K562 (cell line): ENCODE results near the gene HRNR. TPM values are rescaled to one million over a fixed set of nuclear protein-coding genes. Genes with fewer than 3 reads are reported as not detected.
A peak's percentile ranks its signal among the peaks of the same experiment; 100 is the strongest.

ENCODE experiments used
- BRD4 ChIP-seq: fragments of 200-600 bp; sonication (generic); IDR thresholded peaks from 2 replicates; pipeline ENCODE4 v1.6.1; 2017; ENCODE audit warnings: inconsistent platforms
- CBFA2T2 ChIP-seq: fragments of 450-650 bp; conservative IDR thresholded peaks from 2 replicates; pipeline ENCODE4 v1.6.1; 2017; ENCODE audit warnings: mild to moderate bottlenecking
- CREM ChIP-seq: IDR thresholded peaks from 2 replicates; pipeline ENCODE4 v1.6.1; 2014; ENCODE audit warnings: antibody characterized with exemption, low read depth
- FOXP1 ChIP-seq: sonication (generic); formaldehyde crosslinking; IDR thresholded peaks from 2 replicates; pipeline ENCODE4 v1.8.0; 2022; ENCODE audit warnings: mild to moderate bottlenecking, missing genetic modification reagents
- L3MBTL2 ChIP-seq: fragments of 450-650 bp; IDR thresholded peaks from 2 replicates; pipeline ENCODE4 v1.6.1; 2016; ENCODE audit warnings: mild to moderate bottlenecking, moderate library complexity
- TAF7 ChIP-seq: fragments of 450-650 bp; IDR thresholded peaks from 2 replicates; pipeline ENCODE4 v1.6.1; 2016; ENCODE audit warnings: missing genetic modification characterization, missing compliant biosample characterization
- ZBTB7A ChIP-seq: IDR thresholded peaks from 2 replicates; pipeline ENCODE4 v1.6.1; 2011; ENCODE audit warnings: low read depth, mild to moderate bottlenecking, low read length, moderate library complexity, borderline replicate concordance; ENCODE audit not compliant: control insufficient read depth
- ZNF586 ChIP-seq: fragments of 450-650 bp; formaldehyde crosslinking; conservative IDR thresholded peaks from 2 replicates; pipeline ENCODE4 v1.4.0; 2020; ENCODE audit warnings: mild to moderate bottlenecking, moderate library complexity
- ZNF589 ChIP-seq: fragments of 200-800 bp; sonication (Bioruptor generic); IDR thresholded peaks from 2 replicates; pipeline ENCODE4 v1.6.1; 2016; ENCODE audit warnings: low read depth, missing genetic modification characterization, missing compliant biosample characterization
- polyA plus RNA-seq, 8 experiments: library from polyadenylated mRNA; depleted of rRNA in 4 of 8; stranded (reverse) in 5 of 8; unstranded in 3 of 8; fragments of >200 nt; fragmentation: Nextera tagmentation in 2 of 8; fragmentation: Illumina TruSeq in 1 of 8; extraction: Ambion mirVana in 2 of 8; extraction: Trizol in 1 of 8; gene quantifications; 2 replicates each; pipeline versions ENCODE4 v1.2.1 to v1.2.3, GENCODE V29; 2011 to 2014; ENCODE audit warnings: inconsistent platforms in 1 of 8, missing spikeins in 1 of 8
- total RNA-seq, 7 experiments: library from RNA; depleted of rRNA in 6 of 7; stranded (reverse); fragments of >200 nt in 6 of 7; fragmentation: Illumina TruSeq in 2 of 7; extraction: Trizol in 2 of 7; gene quantifications; 2 replicates each; pipeline versions ENCODE4 v1.2.1 to v1.2.3, GENCODE V29; 2011 to 2021; ENCODE audit warnings: low replicate concordance in 1 of 7
- TF ChIP-seq, protein P1 (sequence below), 2 experiments: fragments of 450-650 bp; formaldehyde crosslinking in 1 of 2; IDR thresholded peaks; 2 replicates each; pipeline versions ENCODE4 v1.4.0 to v1.6.1; 2014 to 2020; ENCODE audit warnings: mild to moderate bottlenecking in 2 of 2, borderline replicate concordance in 1 of 2, low read depth in 1 of 2
- TF ChIP-seq, protein P2 (sequence below), 2 experiments: fragments of 450-650 bp in 1 of 2; sonication (generic) in 1 of 2; formaldehyde crosslinking in 1 of 2; IDR thresholded peaks in 1 of 2; conservative IDR thresholded peaks in 1 of 2; 2 replicates each; pipeline versions ENCODE4 v1.6.1 to v1.8.1; 2016 to 2023; ENCODE audit warnings: mild to moderate bottlenecking in 2 of 2, moderate library complexity in 2 of 2, inconsistent platforms in 1 of 2, missing genetic modification reagents in 1 of 2
- TF ChIP-seq, protein P3 (sequence below): fragments of 250-450 bp; sonication (Bioruptor Pico); IDR thresholded peaks from 2 replicates; pipeline ENCODE4 v1.5.0; 2020; ENCODE audit warnings: mild to moderate bottlenecking
- TF ChIP-seq, protein P4 (sequence below), 2 experiments: IDR thresholded peaks; 2 replicates each; pipeline ENCODE4 v1.6.1; 2012; ENCODE audit warnings: improper control_type of control experiment in 2 of 2, low read depth in 2 of 2, low read length in 2 of 2, borderline replicate concordance in 1 of 2

The HRNR gene
- total and polyA plus RNA-seq, 9 of the 15 experiments (the other 6 are each of a cell fraction or from before 2014, with no cell fraction given) = not detected

DNA sequence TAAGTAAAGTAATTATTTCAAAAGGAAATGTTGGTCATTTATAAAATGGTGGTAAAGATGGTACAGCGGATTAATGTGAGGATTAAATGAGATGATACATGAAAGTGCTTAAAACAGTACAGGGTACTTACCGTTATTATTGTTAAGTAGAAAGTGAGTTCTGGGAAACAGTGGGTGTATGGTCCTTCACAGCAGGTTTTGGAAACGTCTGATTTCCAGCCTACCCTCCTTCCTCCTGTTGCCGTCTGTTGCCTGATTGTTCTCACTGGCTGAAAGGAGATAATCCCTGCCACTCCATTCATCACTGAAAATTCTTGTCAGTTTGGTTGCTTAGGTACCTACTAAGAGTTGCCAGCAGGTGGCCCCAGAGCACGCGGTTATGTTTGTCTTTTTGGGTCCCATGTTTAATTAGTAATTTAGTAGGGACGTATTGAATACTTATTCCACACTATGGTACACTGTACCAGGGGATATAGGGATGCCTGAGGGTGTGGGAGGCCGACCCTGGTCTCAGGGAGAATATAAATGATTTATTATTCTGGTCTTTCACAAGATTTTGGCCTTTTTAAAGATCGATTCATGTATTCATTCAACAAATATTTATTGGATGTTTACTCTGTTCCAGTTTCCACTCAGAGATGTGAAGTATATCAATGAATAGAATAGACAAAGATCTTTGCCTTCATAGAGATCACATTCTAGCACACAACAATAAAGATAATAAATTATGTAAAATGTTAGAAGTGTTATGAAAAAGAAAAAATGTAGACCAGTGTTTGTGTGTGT is 34.1 kb downstream of the HRNR start (continued):
- TF ChIP-seq, protein P1, sequence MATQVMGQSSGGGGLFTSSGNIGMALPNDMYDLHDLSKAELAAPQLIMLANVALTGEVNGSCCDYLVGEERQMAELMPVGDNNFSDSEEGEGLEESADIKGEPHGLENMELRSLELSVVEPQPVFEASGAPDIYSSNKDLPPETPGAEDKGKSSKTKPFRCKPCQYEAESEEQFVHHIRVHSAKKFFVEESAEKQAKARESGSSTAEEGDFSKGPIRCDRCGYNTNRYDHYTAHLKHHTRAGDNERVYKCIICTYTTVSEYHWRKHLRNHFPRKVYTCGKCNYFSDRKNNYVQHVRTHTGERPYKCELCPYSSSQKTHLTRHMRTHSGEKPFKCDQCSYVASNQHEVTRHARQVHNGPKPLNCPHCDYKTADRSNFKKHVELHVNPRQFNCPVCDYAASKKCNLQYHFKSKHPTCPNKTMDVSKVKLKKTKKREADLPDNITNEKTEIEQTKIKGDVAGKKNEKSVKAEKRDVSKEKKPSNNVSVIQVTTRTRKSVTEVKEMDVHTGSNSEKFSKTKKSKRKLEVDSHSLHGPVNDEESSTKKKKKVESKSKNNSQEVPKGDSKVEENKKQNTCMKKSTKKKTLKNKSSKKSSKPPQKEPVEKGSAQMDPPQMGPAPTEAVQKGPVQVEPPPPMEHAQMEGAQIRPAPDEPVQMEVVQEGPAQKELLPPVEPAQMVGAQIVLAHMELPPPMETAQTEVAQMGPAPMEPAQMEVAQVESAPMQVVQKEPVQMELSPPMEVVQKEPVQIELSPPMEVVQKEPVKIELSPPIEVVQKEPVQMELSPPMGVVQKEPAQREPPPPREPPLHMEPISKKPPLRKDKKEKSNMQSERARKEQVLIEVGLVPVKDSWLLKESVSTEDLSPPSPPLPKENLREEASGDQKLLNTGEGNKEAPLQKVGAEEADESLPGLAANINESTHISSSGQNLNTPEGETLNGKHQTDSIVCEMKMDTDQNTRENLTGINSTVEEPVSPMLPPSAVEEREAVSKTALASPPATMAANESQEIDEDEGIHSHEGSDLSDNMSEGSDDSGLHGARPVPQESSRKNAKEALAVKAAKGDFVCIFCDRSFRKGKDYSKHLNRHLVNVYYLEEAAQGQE (IDR thresholded peaks at IDR 0.05; ENCODE audit: borderline replicate concordance) = peak; percentile 65; the same call in 1 of the 2 replicates
- TF ChIP-seq, protein P1 (CRISPR knock-in tag; IDR thresholded peaks at IDR 0.05; ENCODE audit: low read depth) = no peak
- no peak for TF ChIP-seq L3MBTL2
- TF ChIP-seq ZBTB7A = no peak
- no peak for TF ChIP-seq BRD4
- TF ChIP-seq CREM = no peak
- TF ChIP-seq ZNF586 (CRISPR knock-in tag) = no peak
- TF ChIP-seq, protein P2, sequence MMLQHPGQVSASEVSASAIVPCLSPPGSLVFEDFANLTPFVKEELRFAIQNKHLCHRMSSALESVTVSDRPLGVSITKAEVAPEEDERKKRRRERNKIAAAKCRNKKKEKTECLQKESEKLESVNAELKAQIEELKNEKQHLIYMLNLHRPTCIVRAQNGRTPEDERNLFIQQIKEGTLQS (IDR thresholded peaks at IDR 0.05) = no peak
- TF ChIP-seq, protein P2 (CRISPR knock-in tag; conservative IDR thresholded peaks at IDR 0.05) = no peak
- TF ChIP-seq, protein P3, sequence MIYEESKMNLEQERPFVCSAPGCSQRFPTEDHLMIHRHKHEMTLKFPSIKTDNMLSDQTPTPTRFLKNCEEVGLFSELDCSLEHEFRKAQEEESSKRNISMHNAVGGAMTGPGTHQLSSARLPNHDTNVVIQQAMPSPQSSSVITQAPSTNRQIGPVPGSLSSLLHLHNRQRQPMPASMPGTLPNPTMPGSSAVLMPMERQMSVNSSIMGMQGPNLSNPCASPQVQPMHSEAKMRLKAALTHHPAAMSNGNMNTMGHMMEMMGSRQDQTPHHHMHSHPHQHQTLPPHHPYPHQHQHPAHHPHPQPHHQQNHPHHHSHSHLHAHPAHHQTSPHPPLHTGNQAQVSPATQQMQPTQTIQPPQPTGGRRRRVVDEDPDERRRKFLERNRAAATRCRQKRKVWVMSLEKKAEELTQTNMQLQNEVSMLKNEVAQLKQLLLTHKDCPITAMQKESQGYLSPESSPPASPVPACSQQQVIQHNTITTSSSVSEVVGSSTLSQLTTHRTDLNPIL = no peak
- 0 out of 2 replicates have a peak, but pooled peaks have one; percentile 28 for TF ChIP-seq CBFA2T2
- TF ChIP-seq ZNF589 (CRISPR knock-in tag) = no peak
- no peak for TF ChIP-seq FOXP1 (CRISPR knock-in tag)
- TF ChIP-seq, protein P4, sequence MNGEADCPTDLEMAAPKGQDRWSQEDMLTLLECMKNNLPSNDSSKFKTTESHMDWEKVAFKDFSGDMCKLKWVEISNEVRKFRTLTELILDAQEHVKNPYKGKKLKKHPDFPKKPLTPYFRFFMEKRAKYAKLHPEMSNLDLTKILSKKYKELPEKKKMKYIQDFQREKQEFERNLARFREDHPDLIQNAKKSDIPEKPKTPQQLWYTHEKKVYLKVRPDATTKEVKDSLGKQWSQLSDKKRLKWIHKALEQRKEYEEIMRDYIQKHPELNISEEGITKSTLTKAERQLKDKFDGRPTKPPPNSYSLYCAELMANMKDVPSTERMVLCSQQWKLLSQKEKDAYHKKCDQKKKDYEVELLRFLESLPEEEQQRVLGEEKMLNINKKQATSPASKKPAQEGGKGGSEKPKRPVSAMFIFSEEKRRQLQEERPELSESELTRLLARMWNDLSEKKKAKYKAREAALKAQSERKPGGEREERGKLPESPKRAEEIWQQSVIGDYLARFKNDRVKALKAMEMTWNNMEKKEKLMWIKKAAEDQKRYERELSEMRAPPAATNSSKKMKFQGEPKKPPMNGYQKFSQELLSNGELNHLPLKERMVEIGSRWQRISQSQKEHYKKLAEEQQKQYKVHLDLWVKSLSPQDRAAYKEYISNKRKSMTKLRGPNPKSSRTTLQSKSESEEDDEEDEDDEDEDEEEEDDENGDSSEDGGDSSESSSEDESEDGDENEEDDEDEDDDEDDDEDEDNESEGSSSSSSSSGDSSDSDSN (IDR thresholded peaks at IDR 0.05; ENCODE audit: borderline replicate concordance in 1 of 2, low read depth in 2 of 2, low read length in 2 of 2) = 0 out of 4 replicates have a peak, but pooled peaks of 1 of the 2 experiments have one; percentile 29
- TF ChIP-seq TAF7 = no peak
